ENCODE results near the gene KRTAP5-4. TPM values are rescaled to one million over a fixed set of nuclear protein-coding genes. Genes with fewer than 3 reads are reported as not detected.
A peak's percentile ranks its signal among the peaks of the same experiment; 100 is the strongest.

Gene KRTAP5-4
- total RNA-seq, 8 experiments from 2014 or later = 0.25 to 0.41 (median 0.33) TPM; not detected in 5

DNA sequence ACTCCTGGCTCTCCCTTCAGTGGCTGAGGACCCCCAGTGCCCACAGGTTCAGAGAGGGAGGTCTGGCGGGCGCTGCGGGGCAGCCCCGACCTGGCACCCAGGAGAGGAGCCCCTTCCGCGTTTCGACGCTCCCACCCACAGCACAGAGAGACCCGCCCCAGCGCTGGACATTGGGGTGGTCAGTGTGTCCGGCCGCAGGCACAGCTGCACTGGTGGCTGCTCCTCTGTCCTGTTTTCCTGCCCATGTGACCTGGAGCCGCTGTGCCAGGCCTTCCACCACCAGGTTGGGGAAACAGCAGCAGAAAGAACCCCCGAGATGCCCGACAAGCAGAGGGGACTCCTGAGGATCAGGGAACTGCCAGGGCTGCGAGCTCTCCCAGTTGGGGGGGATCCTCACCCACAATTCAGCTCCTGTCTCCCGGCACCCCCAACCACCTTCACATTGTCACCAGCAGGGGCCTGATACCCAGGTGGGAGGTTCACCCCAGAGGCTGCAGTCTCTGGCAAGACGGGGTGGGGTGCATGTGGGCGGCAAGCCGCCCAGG, 21.3 kb upstream of the KRTAP5-4 start:
- 77 to 82% (median 80%) methylated on average over 2 to 6 of the region's 20 CpGs; no CpG with 5 or more reads in 7 of the 10 experiments for WGBS, 10 experiments
- ATAC-seq (replicated peaks in 6 of 8) = no peak

DNA sequence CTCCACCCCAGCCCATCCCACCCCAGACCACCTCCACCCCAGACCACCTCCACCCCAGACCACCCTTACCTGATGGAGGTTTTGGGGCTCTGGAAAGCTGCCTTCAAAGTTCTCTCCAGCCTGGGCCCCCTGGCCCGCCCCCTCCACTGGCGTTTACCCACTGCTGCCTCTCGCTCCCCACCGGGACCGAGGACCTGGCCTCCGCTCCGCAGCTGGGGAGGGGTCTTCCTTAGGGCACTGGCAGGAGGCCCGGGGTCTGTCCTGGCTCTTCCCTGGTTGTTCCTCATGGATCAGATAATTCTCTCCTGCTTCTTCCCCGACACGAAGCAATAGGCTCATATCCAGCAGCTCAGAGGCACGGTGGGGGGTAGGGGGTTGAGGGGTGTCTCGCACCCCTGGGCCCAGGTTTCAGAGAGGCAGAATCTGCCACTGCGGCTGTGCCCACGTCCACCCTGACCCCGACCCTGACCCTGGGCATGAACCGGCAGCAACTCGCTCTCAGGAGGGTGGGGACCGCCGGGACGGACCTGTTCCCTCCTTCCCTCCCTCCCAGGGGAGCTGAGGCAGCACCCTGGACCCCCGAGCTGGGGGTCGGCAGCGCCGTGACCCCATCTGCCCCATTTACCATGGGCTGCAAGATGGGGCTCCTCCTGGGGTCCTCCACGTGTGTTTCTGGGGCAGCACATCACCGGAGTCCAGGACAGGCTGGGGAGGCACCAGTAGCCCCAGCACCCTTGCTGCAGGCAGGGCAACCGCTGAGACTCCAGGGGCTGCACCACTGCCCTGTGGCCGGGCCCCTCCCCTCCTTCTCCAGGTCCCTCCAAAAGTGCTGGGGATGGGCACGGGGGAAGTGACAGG, 20.6 kb upstream of the KRTAP5-4 start:
- in situ Hi-C loops (cut with MboI; ENCODE audit: low pct_unique_long_range_greater_than_20kb in 2 of 9, low sequenced_read_pairs in 9 of 9, unreplicated experiment in 9 of 9) = loop anchor here in 1 of 9 experiments (25.0 kb wide), 1 partner anchor 520 kb away; the partner anchor contains the start of genes INS and TH
- ATAC-seq (replicated peaks in 6 of 8) = peak in 1 of 8 experiments; percentile 14
- no peak overlapping the region for H3K4me3 ChIP-seq
- H3K27ac ChIP-seq = no peak overlapping the region
- 10 to 83% (median 60%) methylated on average over 1 to 2 of the region's 29 CpGs; no CpG with 5 or more reads in 7 of the 10 experiments for WGBS, 10 experiments
- H3K4me1 ChIP-seq (replicated peaks in 1 of 2) = no peaks in the 10 kb centered on the region

More for the DNA sequence above, 21.3 kb upstream of the KRTAP5-4 start:
- no peak overlapping the region for H3K27ac ChIP-seq
- in situ Hi-C loops (cut with MboI; ENCODE audit: low pct_unique_long_range_greater_than_20kb in 2 of 9, low sequenced_read_pairs in 9 of 9, unreplicated experiment in 9 of 9) = loop anchor here in 1 of 9 experiments (25.0 kb wide), 1 partner anchor 519 kb away; the partner anchor contains the start of genes INS and TH
- H3K4me3 ChIP-seq = no peak overlapping the region
- H3K4me1 ChIP-seq (replicated peaks in 1 of 2) = peaks cover 4% of the 10 kb centered on the region in 2 donors

- H3K27ac ChIP-seq = no peak overlapping the region
- H3K4me3 ChIP-seq = no peak overlapping the region
- H3K4me1 ChIP-seq (replicated peaks in 1 of 2) = no peaks in the 10 kb centered on the region
- no peak for ATAC-seq (replicated peaks in 6 of 8)
- in situ Hi-C loops (cut with MboI; ENCODE audit: low pct_unique_long_range_greater_than_20kb in 2 of 9, low sequenced_read_pairs in 9 of 9, unreplicated experiment in 9 of 9) = loop anchor here in 1 of 9 experiments (25.0 kb wide), 1 partner anchor 521 kb away; the partner anchor contains the start of genes INS and TH
- 0 to 83% (median 71%) methylated on average over 1 to 10 of the region's 15 CpGs; no CpG with 5 or more reads in 3 of the 10 experiments for WGBS, 10 experiments
Observed at GRCh38 chr11:1641096-1641495, 19.2 kb upstream of the KRTAP5-4 start.

- peak; percentile 38 to 85 (median 54) for ATAC-seq (replicated peaks in 6 of 8)
- 0 to 35% (median 20%) methylated on average over 2 to 19 of the region's 32 CpGs; no CpG with 5 or more reads in 6 of the 10 experiments for WGBS, 10 experiments
- in situ Hi-C loops (cut with MboI; ENCODE audit: low pct_unique_long_range_greater_than_20kb in 2 of 9, low sequenced_read_pairs in 9 of 9, unreplicated experiment in 9 of 9) = loop anchor here in 1 of 9 experiments (25.0 kb wide), 1 partner anchor 522 kb away; the partner anchor contains the start of genes INS and TH
Observed at GRCh38 chr11:1640076-1640946, 18.4 kb upstream of the KRTAP5-4 start.

DNA sequence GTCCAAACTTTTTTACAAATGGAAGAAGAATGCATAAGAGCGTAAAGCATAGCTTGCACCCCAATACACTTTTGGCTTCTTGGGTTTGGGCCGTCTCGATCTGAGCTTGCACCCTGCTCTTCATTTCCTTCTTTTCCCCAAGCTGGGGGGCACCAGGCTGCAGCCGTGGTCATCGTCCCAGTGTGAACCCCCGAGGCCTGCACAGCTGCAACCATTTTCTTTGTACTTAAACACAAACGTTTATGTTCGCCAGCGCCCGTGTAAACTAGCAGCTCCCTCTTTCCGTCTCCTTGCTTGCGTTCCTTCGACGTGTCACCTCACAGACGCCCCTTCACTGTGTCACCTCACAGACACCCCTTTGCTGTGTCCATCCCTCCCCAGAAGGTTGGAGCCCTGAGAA, 17.7 kb upstream of the KRTAP5-4 start:
- 14 to 100% (median 78%) methylated on average over 1 to 15 of the region's 15 CpGs; no CpG with 5 or more reads in 2 of the 10 experiments for WGBS, 10 experiments
- ATAC-seq (replicated peaks in 6 of 8) = no peak
- in situ Hi-C loops (cut with MboI; ENCODE audit: low pct_unique_long_range_greater_than_20kb in 2 of 9, low sequenced_read_pairs in 9 of 9, unreplicated experiment in 9 of 9) = loop anchor here in 1 of 9 experiments (25.0 kb wide), 1 partner anchor 523 kb away; the partner anchor contains the start of genes INS and TH
- no peaks in the 10 kb centered on the region for H3K4me1 ChIP-seq (replicated peaks in 1 of 2)
- H3K4me3 ChIP-seq = no peak overlapping the region
- no peak overlapping the region for H3K27ac ChIP-seq

More at GRCh38 chr11:1640076-1640946, 18.4 kb upstream of the KRTAP5-4 start:
- H3K4me1 ChIP-seq (replicated peaks in 1 of 2) = no peaks in the 10 kb centered on the region
- no peak overlapping the region for H3K4me3 ChIP-seq
- no peak overlapping the region for H3K27ac ChIP-seq

DNA sequence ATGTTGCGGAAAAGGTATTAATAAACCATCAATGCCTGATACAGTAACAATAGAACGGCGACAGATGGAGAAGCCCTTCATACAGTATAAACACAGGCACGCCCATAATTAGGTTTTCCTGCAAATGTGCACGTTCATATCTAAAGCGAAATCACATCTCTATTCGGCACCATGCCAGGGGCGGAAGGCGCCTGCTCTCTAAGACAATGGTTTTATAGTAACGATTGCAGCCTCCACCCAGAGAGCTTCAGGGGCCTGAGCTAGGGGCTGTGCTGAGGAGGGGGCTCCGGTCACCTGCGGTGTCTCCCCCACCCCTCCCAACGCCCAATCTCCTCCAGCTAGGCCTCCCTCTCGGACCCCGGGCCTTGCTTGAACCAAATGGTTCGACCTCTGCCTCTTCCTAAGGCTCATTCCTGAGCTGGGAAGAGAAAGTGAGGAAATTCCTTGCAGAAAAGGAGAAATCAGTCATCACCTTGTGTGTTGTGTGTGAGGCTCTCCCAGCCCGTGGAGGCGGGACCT, 17.2 kb upstream of the KRTAP5-4 start:
- peak in 3 of 8 experiments; percentile 24 to 33 (median 28) for ATAC-seq (replicated peaks in 6 of 8)
- in situ Hi-C loops (cut with MboI; ENCODE audit: low pct_unique_long_range_greater_than_20kb in 2 of 9, low sequenced_read_pairs in 9 of 9, unreplicated experiment in 9 of 9) = loop anchor here in 1 of 9 experiments (25.0 kb wide), 1 partner anchor 523 kb away; the partner anchor contains the start of genes INS and TH
- no peak overlapping the region for H3K4me3 ChIP-seq
- H3K4me1 ChIP-seq (replicated peaks in 1 of 2) = no peaks in the 10 kb centered on the region
- 34 to 94% (median 70%) methylated on average over 1 to 9 of the region's 18 CpGs; no CpG with 5 or more reads in 1 of the 10 experiments for WGBS, 10 experiments
- no peak overlapping the region for H3K27ac ChIP-seq

DNA sequence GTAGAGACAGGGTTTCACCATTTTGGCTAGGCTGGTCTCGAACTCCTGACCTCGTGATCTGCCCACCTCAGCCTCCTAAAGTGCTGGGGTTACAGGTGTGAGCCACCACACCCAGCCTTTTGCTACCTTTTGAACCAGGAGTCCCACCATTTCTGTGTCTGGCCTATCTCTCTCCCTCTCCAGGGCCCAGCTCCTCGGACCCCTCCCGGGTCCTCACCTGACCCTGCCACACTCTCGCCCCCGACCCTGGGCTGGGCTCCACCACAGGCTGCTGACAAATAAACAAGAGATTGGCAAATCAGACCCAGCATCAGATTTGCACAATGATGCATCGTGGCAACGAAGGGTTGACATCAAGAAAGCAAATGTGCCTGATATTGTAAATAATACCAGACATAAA, 16.4 kb upstream of the KRTAP5-4 start:
- in situ Hi-C loops (cut with MboI; ENCODE audit: low pct_unique_long_range_greater_than_20kb in 2 of 9, low sequenced_read_pairs in 9 of 9, unreplicated experiment in 9 of 9) = loop anchor here in 1 of 9 experiments (25.0 kb wide), 1 partner anchor 524 kb away; the partner anchor contains the start of genes INS and TH
- H3K4me3 ChIP-seq = no peak overlapping the region
- H3K27ac ChIP-seq = no peak overlapping the region
- ATAC-seq (replicated peaks in 6 of 8) = no peak
- no peaks in the 10 kb centered on the region for H3K4me1 ChIP-seq (replicated peaks in 1 of 2)
- 0 to 80% (median 48%) methylated on average over 2 to 8 of the region's 8 CpGs; no CpG with 5 or more reads in 3 of the 10 experiments for WGBS, 10 experiments

DNA sequence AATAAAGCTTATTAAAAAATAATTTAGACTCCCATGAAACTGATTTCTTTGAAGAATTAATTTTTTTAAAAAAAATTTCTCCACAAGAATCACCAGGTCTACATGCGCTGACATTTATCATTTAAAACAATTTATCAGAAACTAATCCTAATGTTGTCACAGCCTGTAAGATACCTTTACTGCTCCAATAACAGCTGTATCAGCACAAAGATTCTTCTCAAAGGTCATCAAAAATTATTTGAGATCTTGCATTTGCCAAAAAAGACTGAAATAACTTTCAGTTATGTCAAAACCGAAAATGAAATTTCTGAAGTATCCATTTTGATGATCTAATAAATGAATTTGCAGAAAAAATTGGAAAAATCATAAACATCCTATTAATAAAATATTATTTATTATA, 15.7 kb upstream of the KRTAP5-4 start:
- ATAC-seq (replicated peaks in 6 of 8) = no peak
- 47 to 100% (median 69%) methylated on average over 1 to 2 of the region's 2 CpGs; no CpG with 5 or more reads in 1 of the 10 experiments for WGBS, 10 experiments
- Histone ChIP-seq H3K27ac (no peak overlapping the region), H3K4me1 (replicated peaks in 1 of 2) (no peaks in the 10 kb centered on the region), H3K4me3 (no peak overlapping the region)
- in situ Hi-C loops (cut with MboI; ENCODE audit: low pct_unique_long_range_greater_than_20kb in 2 of 9, low sequenced_read_pairs in 9 of 9, unreplicated experiment in 9 of 9) = loop anchor here in 1 of 9 experiments (25.0 kb wide), 1 partner anchor 525 kb away; the partner anchor contains the start of genes INS and TH

DNA sequence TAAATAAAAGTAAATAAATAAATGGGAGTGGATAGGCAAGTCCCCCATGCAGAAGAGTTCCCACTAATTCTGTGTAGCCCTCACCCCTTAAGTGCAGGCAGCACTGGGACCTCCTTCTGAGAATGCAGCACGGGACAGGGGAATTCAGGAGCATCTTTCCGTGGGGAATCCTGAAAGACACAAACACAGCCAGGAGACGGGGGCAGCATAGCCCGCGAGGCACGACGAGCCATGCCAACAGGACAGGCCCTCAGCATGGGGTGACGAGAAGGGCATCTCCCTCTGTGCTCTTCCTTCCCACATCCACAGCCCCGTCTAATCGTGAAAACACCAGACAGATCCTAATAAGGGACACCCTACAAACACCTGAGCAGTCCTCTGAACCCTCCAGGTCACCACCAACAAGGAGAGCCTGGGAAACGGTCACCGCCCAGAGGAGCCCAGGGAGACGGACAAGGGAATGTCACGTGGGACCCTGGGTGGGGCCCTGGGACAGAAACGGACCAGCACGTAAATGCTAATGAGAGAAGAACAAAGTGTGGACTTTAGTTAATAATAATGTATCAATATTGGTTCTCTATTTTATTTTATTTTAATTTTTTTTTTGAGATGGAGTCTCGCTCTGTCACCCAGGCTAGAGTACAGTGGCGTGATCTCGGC, 14.5 kb upstream of the KRTAP5-4 start:
- 17 to 100% (median 80%) methylated on average over 1 to 7 of the region's 19 CpGs; no CpG with 5 or more reads in 2 of the 10 experiments for WGBS, 10 experiments
- H3K4me3 ChIP-seq = no peak overlapping the region
- H3K4me1 ChIP-seq (replicated peaks in 1 of 2) = no peaks in the 10 kb centered on the region
- no peak for ATAC-seq (replicated peaks in 6 of 8)
- in situ Hi-C loops (cut with MboI; ENCODE audit: low pct_unique_long_range_greater_than_20kb in 2 of 9, low sequenced_read_pairs in 9 of 9, unreplicated experiment in 9 of 9) = loop anchor here in 1 of 9 experiments (25.0 kb wide), 1 partner anchor 526 kb away; the partner anchor contains the start of genes INS and TH
- no peak overlapping the region for H3K27ac ChIP-seq

DNA sequence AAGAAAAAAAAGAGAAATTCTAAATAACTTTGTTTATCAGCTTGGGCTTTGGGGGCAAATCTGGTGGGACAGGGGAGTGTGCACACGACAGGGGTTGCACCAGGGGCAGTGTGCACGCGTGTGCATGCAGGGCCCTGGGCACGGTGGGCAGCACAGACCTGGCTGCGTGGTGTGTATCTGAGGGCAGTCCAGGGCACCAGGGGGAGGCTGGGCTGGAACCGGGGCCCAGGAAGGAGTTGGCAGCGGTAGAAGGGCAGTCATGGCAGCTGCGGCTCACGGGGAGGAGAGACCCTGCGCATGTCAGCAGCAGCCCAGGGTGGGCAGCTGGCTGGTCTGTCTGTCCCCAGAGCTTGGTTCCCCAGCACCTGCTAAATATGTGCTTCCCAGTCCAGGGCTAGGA, 11.9 kb upstream of the KRTAP5-4 start:
- Histone ChIP-seq H3K4me1 (replicated peaks in 1 of 2) (peaks cover 0 to 2% of the 10 kb centered on the region in 2 donors), H3K27ac (no peak overlapping the region), H3K4me3 (no peak overlapping the region)
- in situ Hi-C loops (cut with MboI; ENCODE audit: low pct_unique_long_range_greater_than_20kb in 2 of 9, low sequenced_read_pairs in 9 of 9, unreplicated experiment in 9 of 9) = loop anchor here in 1 of 9 experiments (25.0 kb wide), 1 partner anchor 528 kb away; the partner anchor contains the start of genes INS and TH
- WGBS, 10 experiments = 58 to 80% methylated on average over 3 to 6 of the region's 10 CpGs; no CpG with 5 or more reads in 8 of the 10 experiments
- no peak for ATAC-seq (replicated peaks in 6 of 8)

- 20 to 60% (median 48%) methylated on average over 2 to 3 of the region's 11 CpGs; no CpG with 5 or more reads in 5 of the 10 experiments for whole genome bisulfite sequencing, 10 experiments
- in situ Hi-C loops (cut with MboI; ENCODE audit: low pct_unique_long_range_greater_than_20kb in 2 of 9, low sequenced_read_pairs in 9 of 9, unreplicated experiment in 9 of 9) = loop anchor here in 1 of 9 experiments (25.0 kb wide), 1 partner anchor 530 kb away; the partner anchor contains the start of genes INS and TH
- H3K4me1 ChIP-seq (replicated peaks in 1 of 2) = peaks cover 0 to 6% of the 10 kb centered on the region in 2 donors
- H3K4me3 ChIP-seq = no peak overlapping the region
- ATAC-seq (replicated peaks in 6 of 8) = no peak
- no peak overlapping the region for H3K27ac ChIP-seq
Observed at GRCh38 chr11:1632053-1632714, 10.2 kb upstream of the KRTAP5-4 start.

Data from motor neuron (in vitro differentiated cells).